Breast epithelium (tissue), 3 donors: ENCODE data around the gene FPR2.

Experiments
- CTCF ChIP-seq, 3 donors: fragments of 450-650 bp; IDR thresholded peaks; one replicate each; pipeline ENCODE4 v1.5.1; 2016 to 2017; ENCODE audit warnings: antibody characterized with exemption in 3 of 3, mild to moderate bottlenecking in 3 of 3, moderate library complexity in 3 of 3
- POLR2AphosphoS5 ChIP-seq, 3 donors: sonication (generic); formaldehyde crosslinking; IDR thresholded peaks; one replicate each; pipeline ENCODE4 v1.6.1; 2017; ENCODE audit warnings: antibody characterized with exemption in 3 of 3

GRCh38 chr19:51820011-51820410 lies 59.0 kb downstream of the FPR2 start:
- TF ChIP-seq CTCF (IDR thresholded peaks at IDR 0.05) (no peak), POLR2AphosphoS5 (IDR thresholded peaks at IDR 0.05) (no peak)
